Activated CD8-positive, alpha-beta T cell treated with anti-CD3 and anti-CD28 coated beads, Interleukin-2, amount 10 ng/mL, durations not matched to agents 7 days and 5 days (primary cell): ENCODE measurements around the gene PLIN1. TPM values are rescaled to one million over a fixed set of nuclear protein-coding genes. Genes with fewer than 3 reads are reported as not detected.

ENCODE experiments used
- ATAC-seq: fragments of 150-1000 bp; cut with Tn5 transposase; one replicate; pipeline ENCODE4 v1.10.0; 2021; ENCODE audit warnings: moderate library complexity
- CTCF ChIA-PET: fragments of 350-600 bp; sonication (Branson Sonifier 250); formaldehyde crosslinking; loops from one replicate; lab custom pipeline; 2021; ENCODE audit warnings: antibody characterized with exemption; lab: Charles Lee
- POLR2A ChIA-PET: fragments of 350-600 bp; sonication (Branson Sonifier 250); formaldehyde crosslinking; loops from one replicate; lab custom pipeline; 2021; ENCODE audit warnings: antibody characterized with exemption; lab: Charles Lee
- DNase-seq: peaks from one replicate; pipeline ENCODE4 v3.0.0-alpha.2; 2020
- H3K27ac Mint-ChIP-seq: one replicate; pipeline ENCODE4 v1.8.0; 2021; ENCODE audit warnings: mild to moderate bottlenecking, mixed read lengths
- H3K27me3 Mint-ChIP-seq: one replicate; pipeline ENCODE4 v1.8.0; 2021; ENCODE audit warnings: low read depth, mixed read lengths
- H3K36me3 Mint-ChIP-seq: one replicate; pipeline ENCODE4 v1.8.0; 2021; ENCODE audit warnings: low read depth, mixed read lengths
- H3K4me1 Mint-ChIP-seq: one replicate; pipeline ENCODE4 v1.8.0; 2021; ENCODE audit warnings: low read depth, mixed read lengths
- H3K4me3 Mint-ChIP-seq: one replicate; pipeline ENCODE4 v1.8.0; 2021; ENCODE audit warnings: mild to moderate bottlenecking, mixed read lengths
- H3K9me3 Mint-ChIP-seq: one replicate; pipeline ENCODE4 v1.8.0; 2022; ENCODE audit warnings: mixed read lengths; ENCODE audit not compliant: insufficient read depth
- total RNA-seq, 2 experiments: library from RNA; stranded (reverse); gene quantifications; one replicate each; pipeline ENCODE4 v1.2.3, GENCODE V29; 2021

Gene PLIN1, protein sequence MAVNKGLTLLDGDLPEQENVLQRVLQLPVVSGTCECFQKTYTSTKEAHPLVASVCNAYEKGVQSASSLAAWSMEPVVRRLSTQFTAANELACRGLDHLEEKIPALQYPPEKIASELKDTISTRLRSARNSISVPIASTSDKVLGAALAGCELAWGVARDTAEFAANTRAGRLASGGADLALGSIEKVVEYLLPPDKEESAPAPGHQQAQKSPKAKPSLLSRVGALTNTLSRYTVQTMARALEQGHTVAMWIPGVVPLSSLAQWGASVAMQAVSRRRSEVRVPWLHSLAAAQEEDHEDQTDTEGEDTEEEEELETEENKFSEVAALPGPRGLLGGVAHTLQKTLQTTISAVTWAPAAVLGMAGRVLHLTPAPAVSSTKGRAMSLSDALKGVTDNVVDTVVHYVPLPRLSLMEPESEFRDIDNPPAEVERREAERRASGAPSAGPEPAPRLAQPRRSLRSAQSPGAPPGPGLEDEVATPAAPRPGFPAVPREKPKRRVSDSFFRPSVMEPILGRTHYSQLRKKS
- not detected for total RNA-seq

DNA sequence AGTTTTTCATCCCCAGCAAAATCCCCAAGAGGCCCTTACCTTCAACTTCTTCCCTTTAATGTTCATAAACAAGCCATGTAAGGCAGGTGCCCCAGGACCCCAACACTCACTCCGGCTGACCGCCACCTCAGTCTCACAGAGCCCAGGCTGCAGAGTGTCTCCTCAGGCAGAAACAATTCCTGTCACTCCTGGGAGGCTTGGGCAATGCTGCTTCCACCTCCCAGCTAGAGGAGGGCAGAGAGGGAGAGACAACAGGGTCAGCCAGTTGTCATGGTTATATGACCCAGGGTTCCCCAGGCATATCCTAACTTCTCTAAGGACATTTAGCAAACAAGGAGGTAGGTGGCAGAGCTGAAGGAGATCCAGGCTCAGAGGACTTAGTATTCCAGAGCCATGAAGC lies at the start of gene PLIN1:
Gene PLIN1 (minus strand): TSS at position 156 of the 400 bp plus-strand sequence. CDS start 1,878 bp downstream, outside the sequence.
- CTCF ChIA-PET: no interaction called here
- no peak within 1 kb of the TSS for H3K4me3 Mint-ChIP-seq

DNA sequence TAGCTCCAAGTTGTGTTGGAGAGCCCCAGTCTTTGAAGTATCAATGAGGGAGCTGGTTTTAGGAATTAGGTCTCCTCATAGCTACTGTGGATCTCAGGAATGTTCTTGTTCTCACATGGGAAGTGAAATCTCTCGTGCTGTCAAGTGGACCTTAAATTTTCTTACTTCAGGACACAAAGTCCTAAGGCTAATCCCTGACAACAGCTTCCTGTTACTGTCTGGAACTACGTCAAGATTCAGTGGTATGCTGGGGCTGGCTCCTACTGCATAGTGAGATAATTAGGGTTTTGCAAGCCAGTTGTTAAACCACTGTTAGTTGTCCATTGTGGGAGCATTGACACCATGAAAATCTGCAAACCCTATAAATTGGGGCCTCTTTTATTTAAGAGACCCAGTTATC lies 49.1 kb upstream of the PLIN1 start:
- ChIA-PET POLR2A (no interaction called here), CTCF (interaction anchor here (0.9 to 2.2 kb wide), 2 partner anchors 12 to 33 kb away, joined by 4 to 14 read pairs; no protein-coding TSS in a partner anchor)
- Mint-ChIP-seq H3K4me3 (no peak overlapping the region), H3K4me1 (no peaks in the 10 kb centered on the region), H3K9me3 (no peaks in the 10 kb centered on the region), H3K27me3 (peaks cover 6% of the 10 kb centered on the region), H3K27ac (no peak overlapping the region), H3K36me3 (no peaks in the 10 kb centered on the region)
- ATAC-seq (no peak), DNase-seq (no peak)

More for the DNA sequence above, at the start of gene PLIN1:
- POLR2A ChIA-PET: no interaction called here
- Mint-ChIP-seq H3K36me3 (no peaks in the 10 kb centered on the region), H3K27ac (no peak within 1 kb of the TSS), H3K4me1 (no peaks in the 10 kb centered on the region), H3K9me3 (no peaks in the 10 kb centered on the region), H3K27me3 (peaks cover 10% of the 10 kb centered on the region)
- DNase-seq (no peak), ATAC-seq (no peak)

DNA sequence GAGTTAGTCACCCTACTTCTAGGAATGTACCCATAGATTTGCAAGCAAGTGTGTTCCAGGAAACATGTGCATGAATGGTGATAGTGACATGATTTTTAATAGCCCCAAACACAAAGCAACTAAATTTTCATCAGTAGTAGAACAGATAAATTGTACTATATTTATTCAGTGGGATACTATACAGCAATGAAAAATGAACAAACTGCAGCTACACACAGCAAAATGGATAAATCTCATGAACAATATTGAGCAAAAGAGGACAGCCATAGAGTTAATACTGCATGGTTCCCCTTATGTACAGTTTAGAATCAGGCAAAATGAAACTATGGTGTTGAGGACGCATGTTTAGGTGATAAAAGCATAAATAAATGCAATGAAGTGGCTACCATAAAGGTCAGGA lies 45.9 kb upstream of the PLIN1 start:
- DNase-seq (no peak), ATAC-seq (no peak)
- H3K27me3 Mint-ChIP-seq: peaks cover 12% of the 10 kb centered on the region
- no peaks in the 10 kb centered on the region for H3K9me3 Mint-ChIP-seq
- H3K27ac Mint-ChIP-seq: no peak overlapping the region
- H3K4me1 Mint-ChIP-seq: no peaks in the 10 kb centered on the region
- no peak overlapping the region for H3K4me3 Mint-ChIP-seq
- H3K36me3 Mint-ChIP-seq: no peaks in the 10 kb centered on the region
- ChIA-PET CTCF (no interaction called here), POLR2A (no interaction called here)

DNA sequence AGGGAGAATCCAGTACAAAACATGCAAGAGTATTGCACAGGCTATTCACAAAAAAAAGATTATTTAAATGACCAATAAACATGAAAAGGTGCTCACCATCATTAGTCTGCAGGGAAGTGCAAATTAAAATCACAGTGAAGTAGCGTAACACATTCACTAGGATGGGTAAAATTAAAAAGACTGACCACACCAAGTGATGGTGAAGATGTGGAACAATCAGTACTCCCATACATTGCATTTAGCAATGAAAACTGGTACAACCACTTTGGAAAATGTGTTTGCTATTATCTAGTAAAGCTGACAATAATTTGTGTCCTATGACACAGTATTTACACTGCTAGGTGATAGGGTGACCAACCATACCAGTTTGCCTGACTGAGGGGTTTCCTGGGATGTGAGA lies 45.5 kb upstream of the PLIN1 start:
- Mint-ChIP-seq H3K36me3 (no peaks in the 10 kb centered on the region), H3K27ac (no peak overlapping the region), H3K9me3 (no peaks in the 10 kb centered on the region), H3K4me1 (no peaks in the 10 kb centered on the region), H3K27me3 (peaks cover 12% of the 10 kb centered on the region), H3K4me3 (no peak overlapping the region)
- ATAC-seq (no peak), DNase-seq (no peak)
- CTCF ChIA-PET: no interaction called here
- POLR2A ChIA-PET: no interaction called here

DNA sequence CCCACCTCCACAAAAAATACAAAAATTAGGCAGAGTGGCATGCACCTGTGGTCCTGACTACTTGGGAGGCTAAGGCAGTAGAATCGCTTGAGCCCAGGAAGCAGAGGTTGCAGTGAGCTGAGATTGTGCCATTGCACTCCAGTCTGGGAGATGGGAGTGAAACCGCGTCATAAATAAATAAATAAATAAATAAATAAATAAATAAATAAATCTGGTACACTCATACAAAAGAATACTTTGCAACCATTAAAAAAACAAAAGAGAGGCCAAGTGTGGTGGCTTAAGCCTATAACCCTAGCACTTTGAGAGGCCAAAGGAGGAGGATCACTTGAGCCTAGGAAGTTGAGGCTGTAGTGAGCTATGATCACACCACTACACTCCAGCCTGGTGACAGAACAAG lies 43.9 kb upstream of the PLIN1 start:
- Mint-ChIP-seq H3K36me3 (no peaks in the 10 kb centered on the region), H3K9me3 (no peaks in the 10 kb centered on the region), H3K27me3 (peaks cover 14% of the 10 kb centered on the region), H3K27ac (no peak overlapping the region), H3K4me1 (no peaks in the 10 kb centered on the region), H3K4me3 (no peak overlapping the region)
- ATAC-seq (no peak), DNase-seq (no peak)
- ChIA-PET CTCF (no interaction called here), POLR2A (no interaction called here)

DNA sequence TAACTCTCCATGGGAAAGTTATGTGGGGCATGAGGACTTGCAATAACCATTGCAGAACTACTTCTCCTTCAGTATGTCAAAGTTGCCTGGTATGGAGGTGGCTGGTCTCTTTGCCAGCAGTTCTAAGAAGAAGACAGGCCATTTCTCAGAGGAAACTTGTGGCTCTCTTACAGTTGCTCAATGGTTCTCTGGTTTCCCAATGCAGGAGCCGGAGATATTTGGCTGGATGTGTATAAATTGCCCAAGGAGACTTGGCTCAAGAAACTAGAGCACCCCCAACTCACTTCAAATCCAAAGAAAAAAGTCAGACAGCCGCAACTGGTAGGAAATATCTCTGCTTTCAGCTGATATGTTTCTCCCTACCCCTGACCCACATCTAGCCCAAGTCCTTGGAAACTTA lies 35.6 kb upstream of the PLIN1 start:
- H3K4me3 Mint-ChIP-seq: no peak overlapping the region
- no peaks in the 10 kb centered on the region for H3K4me1 Mint-ChIP-seq
- ChIA-PET POLR2A (no interaction called here), CTCF (no interaction called here)
- H3K9me3 Mint-ChIP-seq: no peaks in the 10 kb centered on the region
- no peaks in the 10 kb centered on the region for H3K36me3 Mint-ChIP-seq
- DNase-seq (no peak), ATAC-seq (no peak)
- peaks cover 17% of the 10 kb centered on the region for H3K27me3 Mint-ChIP-seq
- no peak overlapping the region for H3K27ac Mint-ChIP-seq

DNA sequence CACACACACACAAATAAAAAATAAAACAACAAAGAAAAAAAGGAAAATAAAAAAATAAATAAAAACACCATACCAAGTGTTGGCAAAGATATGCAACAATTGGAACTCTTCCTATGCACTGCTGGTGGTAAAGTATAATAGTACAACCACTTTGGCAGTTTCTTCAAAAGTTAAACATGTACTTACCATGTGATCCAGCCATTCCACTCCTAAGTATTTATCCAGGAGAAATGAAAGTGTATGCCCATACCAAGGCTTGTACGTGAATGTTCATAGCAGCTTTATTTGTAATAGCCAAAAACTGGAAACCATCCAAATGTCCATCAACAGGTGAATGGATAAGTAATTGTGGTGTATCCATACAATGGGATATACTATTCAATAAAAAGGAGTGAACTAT lies 28.4 kb upstream of the PLIN1 start:
- Mint-ChIP-seq H3K36me3 (no peaks in the 10 kb centered on the region), H3K4me3 (no peak overlapping the region), H3K4me1 (no peaks in the 10 kb centered on the region), H3K9me3 (no peaks in the 10 kb centered on the region), H3K27me3 (peaks cover 39% of the 10 kb centered on the region), H3K27ac (no peak overlapping the region)
- ChIA-PET POLR2A (no interaction called here), CTCF (no interaction called here)
- no peak for DNase-seq
- ATAC-seq: no peak

DNA sequence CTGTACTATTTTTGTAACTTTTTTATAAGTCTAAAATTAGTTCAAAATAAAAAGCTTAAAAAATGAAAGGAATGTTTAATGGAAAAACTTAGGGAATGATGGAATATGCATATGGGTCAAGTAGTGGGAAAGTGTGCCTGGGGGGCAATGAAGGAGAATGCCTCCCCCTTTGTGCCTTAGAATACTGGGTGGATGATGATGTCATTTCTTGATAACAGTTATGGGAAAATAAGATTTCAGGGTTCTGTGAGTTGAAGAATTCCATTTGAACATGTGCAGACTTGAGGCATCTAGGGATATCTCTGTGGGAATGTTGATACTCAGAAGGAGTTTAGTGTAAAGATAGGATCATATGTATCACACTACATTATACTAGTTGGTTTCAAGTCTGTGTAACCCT lies 25.2 kb upstream of the PLIN1 start:
- H3K36me3 Mint-ChIP-seq: no peaks in the 10 kb centered on the region
- POLR2A ChIA-PET: no interaction called here
- ATAC-seq (no peak), DNase-seq (no peak)
- CTCF ChIA-PET: no interaction called here
- H3K27me3 Mint-ChIP-seq: peaks cover 42% of the 10 kb centered on the region
- H3K9me3 Mint-ChIP-seq: no peaks in the 10 kb centered on the region
- no peak overlapping the region for H3K4me3 Mint-ChIP-seq
- no peaks in the 10 kb centered on the region for H3K4me1 Mint-ChIP-seq
- no peak overlapping the region for H3K27ac Mint-ChIP-seq

DNA sequence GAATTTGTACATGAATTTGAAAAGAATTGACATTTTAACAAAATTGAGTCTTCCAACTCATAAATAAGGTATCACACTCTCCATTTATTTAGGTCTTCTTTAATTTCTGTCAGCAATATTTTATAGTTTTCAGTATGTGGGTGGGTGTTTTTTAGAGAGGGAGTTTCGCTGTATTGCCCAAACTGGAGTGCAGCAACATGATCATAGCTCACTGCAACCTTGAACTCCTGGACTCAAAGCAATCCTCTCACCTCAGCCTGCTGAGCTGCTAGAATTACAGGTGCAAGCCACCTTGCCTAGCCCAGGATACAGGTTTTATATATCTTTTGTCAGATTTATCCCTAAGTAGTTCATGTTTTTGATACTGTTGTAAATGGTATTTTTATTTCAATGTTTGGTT lies 16.0 kb upstream of the PLIN1 start:
- ChIA-PET CTCF (interaction anchor here (0.8 to 1.0 kb wide), 2 partner anchors 11 to 65 kb away, joined by 3 read pairs; no protein-coding TSS in a partner anchor), POLR2A (no interaction called here)
- peaks cover 21% of the 10 kb centered on the region for H3K27me3 Mint-ChIP-seq
- no peak overlapping the region for H3K4me3 Mint-ChIP-seq
- no peaks in the 10 kb centered on the region for H3K9me3 Mint-ChIP-seq
- H3K4me1 Mint-ChIP-seq: peaks cover 10% of the 10 kb centered on the region
- no peak overlapping the region for H3K27ac Mint-ChIP-seq
- DNase-seq: no peak
- ATAC-seq: no peak
- H3K36me3 Mint-ChIP-seq: peaks cover 2% of the 10 kb centered on the region

DNA sequence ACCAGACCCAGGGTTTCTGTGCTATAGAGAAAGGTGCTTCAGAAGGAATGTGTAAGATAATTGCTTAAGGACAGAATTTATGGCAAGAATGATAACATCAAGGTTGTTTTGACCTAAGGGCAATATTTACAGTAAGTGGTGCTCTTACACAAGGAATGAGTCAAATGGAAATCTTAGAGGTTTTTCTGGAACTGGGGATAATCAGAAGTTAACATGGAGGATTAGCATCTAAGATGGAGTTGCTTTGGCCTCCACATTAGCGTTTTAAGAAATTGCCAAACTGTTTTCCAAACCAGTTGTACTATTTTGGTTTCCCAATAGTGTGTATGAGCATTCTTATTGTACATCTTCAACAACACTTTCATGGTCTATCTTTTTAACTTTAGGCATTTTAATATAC lies 14.5 kb upstream of the PLIN1 start:
- peaks cover 2% of the 10 kb centered on the region for H3K36me3 Mint-ChIP-seq
- ATAC-seq (no peak), DNase-seq (no peak)
- H3K4me1 Mint-ChIP-seq: peaks cover 14% of the 10 kb centered on the region
- H3K27ac Mint-ChIP-seq: no peak overlapping the region
- ChIA-PET POLR2A (no interaction called here), CTCF (no interaction called here)
- no peak overlapping the region for H3K4me3 Mint-ChIP-seq
- no peaks in the 10 kb centered on the region for H3K9me3 Mint-ChIP-seq
- H3K27me3 Mint-ChIP-seq: peaks cover 18% of the 10 kb centered on the region

DNA sequence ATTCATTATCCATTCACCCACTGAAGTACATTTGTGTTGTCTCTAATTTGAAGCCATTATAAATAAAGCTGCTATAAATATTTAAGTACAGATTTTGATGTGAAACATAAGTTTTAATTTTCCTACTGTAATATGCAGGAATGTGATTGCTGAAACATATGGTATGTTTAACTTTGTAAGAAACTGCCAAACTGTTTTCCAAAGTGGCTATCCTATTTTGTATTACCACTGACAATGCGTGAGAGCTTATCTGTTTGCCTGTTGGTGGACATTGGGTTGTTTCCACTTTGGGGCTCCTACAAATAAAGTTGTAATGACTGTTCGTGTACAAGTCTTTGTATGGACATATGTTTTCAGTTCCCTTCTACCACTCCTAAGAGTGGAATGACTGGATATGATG lies 13.9 kb upstream of the PLIN1 start:
- Mint-ChIP-seq H3K9me3 (no peaks in the 10 kb centered on the region), H3K27me3 (peaks cover 18% of the 10 kb centered on the region), H3K27ac (no peak overlapping the region), H3K4me3 (no peak overlapping the region), H3K36me3 (peaks cover 2% of the 10 kb centered on the region), H3K4me1 (peaks cover 15% of the 10 kb centered on the region)
- DNase-seq (no peak), ATAC-seq (no peak)
- CTCF ChIA-PET: no interaction called here
- POLR2A ChIA-PET: interaction anchor here (0.6 kb wide), 1 partner anchor 802 kb away, joined by 4 read pairs; no protein-coding TSS in a partner anchor
